ENCODE results near the gene EXOC3L1.

- TF ChIP-seq, protein P1, sequence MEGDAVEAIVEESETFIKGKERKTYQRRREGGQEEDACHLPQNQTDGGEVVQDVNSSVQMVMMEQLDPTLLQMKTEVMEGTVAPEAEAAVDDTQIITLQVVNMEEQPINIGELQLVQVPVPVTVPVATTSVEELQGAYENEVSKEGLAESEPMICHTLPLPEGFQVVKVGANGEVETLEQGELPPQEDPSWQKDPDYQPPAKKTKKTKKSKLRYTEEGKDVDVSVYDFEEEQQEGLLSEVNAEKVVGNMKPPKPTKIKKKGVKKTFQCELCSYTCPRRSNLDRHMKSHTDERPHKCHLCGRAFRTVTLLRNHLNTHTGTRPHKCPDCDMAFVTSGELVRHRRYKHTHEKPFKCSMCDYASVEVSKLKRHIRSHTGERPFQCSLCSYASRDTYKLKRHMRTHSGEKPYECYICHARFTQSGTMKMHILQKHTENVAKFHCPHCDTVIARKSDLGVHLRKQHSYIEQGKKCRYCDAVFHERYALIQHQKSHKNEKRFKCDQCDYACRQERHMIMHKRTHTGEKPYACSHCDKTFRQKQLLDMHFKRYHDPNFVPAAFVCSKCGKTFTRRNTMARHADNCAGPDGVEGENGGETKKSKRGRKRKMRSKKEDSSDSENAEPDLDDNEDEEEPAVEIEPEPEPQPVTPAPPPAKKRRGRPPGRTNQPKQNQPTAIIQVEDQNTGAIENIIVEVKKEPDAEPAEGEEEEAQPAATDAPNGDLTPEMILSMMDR (conservative IDR thresholded peaks at IDR 0.05): no peak
- no peak for TF ChIP-seq EZH2 (IDR thresholded peaks at IDR 0.05; ENCODE audit: low read depth)
These were observed 38.3 kb upstream of the EXOC3L1 start for GRCh38 chr16:67228034-67228785.

Data from PC-9 (cell line).